ENCODE measurements around the gene SERTM2.

The SERTM2 gene

DNA sequence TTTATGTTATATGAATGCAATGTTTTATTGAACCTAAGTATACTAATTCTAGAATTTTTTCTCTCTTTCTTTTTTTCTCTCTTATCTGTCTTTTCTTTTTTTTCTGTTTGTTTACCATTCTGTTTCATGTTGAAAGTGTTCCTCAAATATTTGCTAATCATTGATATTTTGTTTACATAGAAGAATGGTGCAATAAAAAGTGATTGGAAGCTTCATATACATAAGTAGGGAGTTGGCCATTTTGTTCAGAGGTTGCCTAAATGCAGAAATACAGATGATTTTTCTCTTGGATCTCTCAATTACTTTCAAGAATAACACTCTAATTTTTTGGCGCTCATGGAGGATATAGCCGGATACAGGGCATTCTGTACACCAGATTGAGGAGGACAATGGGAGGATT, 5.7 kb upstream of the SERTM2 start (continued):
- no peak for TF ChIP-seq GLIS2 (tag by site-specific recombination; IDR thresholded peaks at IDR 0.05)
- TF ChIP-seq GLIS1 (tag by site-specific recombination; IDR thresholded peaks at IDR 0.05), result no peak

DNA sequence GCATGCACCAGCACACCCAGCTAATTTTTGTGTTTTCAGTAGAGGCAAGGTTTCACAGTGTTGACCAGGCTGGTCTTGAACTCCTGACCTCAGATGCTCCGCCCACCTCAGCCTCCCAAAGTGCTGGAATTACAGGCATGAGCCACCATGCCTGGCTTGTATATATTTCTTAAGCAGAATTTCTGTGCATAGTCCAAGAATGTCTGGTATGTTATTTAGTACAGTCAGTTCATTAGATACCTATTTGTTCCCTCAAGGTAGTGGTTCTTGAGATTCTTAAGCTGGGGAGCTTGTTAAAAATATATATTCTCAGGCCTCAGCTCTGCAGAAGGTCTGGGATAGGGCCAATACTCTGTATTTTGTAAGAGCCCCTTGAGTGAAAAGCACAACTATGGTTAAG, 4.6 kb upstream of the SERTM2 start:
- CTCF ChIA-PET, result no interaction called here
- H3K9me3 ChIP-seq (ENCODE audit: control insufficient read depth, insufficient read depth, low read depth, low read length), result no peaks in the 10 kb centered on the region
- TF ChIP-seq ZNF184 (tag by site-specific recombination; IDR thresholded peaks at IDR 0.05), result no peak
- TF ChIP-seq ZNF785 (tag by site-specific recombination; IDR thresholded peaks at IDR 0.05), result no peak
- TF ChIP-seq ZNF202 (tag by site-specific recombination; IDR thresholded peaks at IDR 0.05; ENCODE audit: borderline replicate concordance), result no peak
- TF ChIP-seq ZNF354C (tag by site-specific recombination; IDR thresholded peaks at IDR 0.05; ENCODE audit: borderline replicate concordance, low read depth), result no peak
- no peak for TF ChIP-seq SCRT2 (tag by site-specific recombination; IDR thresholded peaks at IDR 0.05)
- TF ChIP-seq HOXC10 (CRISPR knock-in tag; IDR thresholded peaks at IDR 0.05), result no peak
- no peak for TF ChIP-seq ZNF548 (tag by site-specific recombination; IDR thresholded peaks at IDR 0.05)
- TF ChIP-seq ZNF324 (tag by site-specific recombination; IDR thresholded peaks at IDR 0.05), result no peak
- TF ChIP-seq, protein P1, sequence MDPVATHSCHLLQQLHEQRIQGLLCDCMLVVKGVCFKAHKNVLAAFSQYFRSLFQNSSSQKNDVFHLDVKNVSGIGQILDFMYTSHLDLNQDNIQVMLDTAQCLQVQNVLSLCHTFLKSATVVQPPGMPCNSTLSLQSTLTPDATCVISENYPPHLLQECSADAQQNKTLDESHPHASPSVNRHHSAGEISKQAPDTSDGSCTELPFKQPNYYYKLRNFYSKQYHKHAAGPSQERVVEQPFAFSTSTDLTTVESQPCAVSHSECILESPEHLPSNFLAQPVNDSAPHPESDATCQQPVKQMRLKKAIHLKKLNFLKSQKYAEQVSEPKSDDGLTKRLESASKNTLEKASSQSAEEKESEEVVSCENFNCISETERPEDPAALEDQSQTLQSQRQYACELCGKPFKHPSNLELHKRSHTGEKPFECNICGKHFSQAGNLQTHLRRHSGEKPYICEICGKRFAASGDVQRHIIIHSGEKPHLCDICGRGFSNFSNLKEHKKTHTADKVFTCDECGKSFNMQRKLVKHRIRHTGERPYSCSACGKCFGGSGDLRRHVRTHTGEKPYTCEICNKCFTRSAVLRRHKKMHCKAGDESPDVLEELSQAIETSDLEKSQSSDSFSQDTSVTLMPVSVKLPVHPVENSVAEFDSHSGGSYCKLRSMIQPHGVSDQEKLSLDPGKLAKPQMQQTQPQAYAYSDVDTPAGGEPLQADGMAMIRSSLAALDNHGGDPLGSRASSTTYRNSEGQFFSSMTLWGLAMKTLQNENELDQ (tag by site-specific recombination; IDR thresholded peaks at IDR 0.05; ENCODE audit: low read depth), result no peak
- no peak for TF ChIP-seq ZNF211 (tag by site-specific recombination; IDR thresholded peaks at IDR 0.05; ENCODE audit: low read depth)
- TF ChIP-seq, protein P2, sequence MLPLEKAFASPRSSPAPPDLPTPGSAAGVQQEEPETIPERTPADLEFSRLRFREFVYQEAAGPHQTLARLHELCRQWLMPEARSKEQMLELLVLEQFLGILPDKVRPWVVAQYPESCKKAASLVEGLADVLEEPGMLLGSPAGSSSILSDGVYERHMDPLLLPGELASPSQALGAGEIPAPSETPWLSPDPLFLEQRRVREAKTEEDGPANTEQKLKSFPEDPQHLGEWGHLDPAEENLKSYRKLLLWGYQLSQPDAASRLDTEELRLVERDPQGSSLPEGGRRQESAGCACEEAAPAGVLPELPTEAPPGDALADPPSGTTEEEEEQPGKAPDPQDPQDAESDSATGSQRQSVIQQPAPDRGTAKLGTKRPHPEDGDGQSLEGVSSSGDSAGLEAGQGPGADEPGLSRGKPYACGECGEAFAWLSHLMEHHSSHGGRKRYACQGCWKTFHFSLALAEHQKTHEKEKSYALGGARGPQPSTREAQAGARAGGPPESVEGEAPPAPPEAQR (tag by site-specific recombination; IDR thresholded peaks at IDR 0.05), result no peak
- H3K27ac ChIP-seq (ENCODE audit: extremely low read depth, low read depth, low read length), result no peak overlapping the region
- H3K4me3 ChIP-seq (ENCODE audit: low read depth, low read length), result no peak overlapping the region
- H3K4me1 ChIP-seq (ENCODE audit: control insufficient read depth, insufficient read depth, low read length), result no peaks in the 10 kb centered on the region
- no peaks in the 10 kb centered on the region for H3K36me3 ChIP-seq (ENCODE audit: control insufficient read depth in 2 of 2, insufficient read depth in 1 of 2, low read length in 2 of 2)
- POLR2A ChIA-PET, result no interaction called here

DNA sequence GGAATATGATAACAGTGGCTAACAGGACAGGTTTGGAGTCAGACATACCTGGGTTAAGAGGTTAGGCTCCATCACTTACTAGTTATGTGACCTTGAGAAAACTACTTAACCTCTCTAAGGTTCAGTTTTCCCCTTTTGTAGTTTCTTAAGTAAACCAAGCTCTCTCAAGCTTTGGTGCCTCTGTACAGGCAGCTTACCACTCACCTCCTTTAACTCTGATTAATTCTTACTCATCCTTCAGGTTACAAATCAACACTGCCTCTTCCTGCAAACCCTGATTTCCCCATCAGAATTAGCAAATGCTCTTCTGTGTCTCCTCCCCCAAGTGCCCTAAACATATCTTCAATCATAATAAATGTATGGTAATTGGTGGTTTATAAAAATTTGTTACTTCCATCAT, 3.5 kb upstream of the SERTM2 start:
- POLR2A ChIA-PET, result no interaction called here
- Histone ChIP-seq H3K27ac (ENCODE audit: extremely low read depth, low read depth, low read length) (no peak overlapping the region), H3K9me3 (ENCODE audit: control insufficient read depth, insufficient read depth, low read depth, low read length) (no peaks in the 10 kb centered on the region), H3K36me3 (ENCODE audit: control insufficient read depth in 2 of 2, insufficient read depth in 1 of 2, low read length in 2 of 2) (no peaks in the 10 kb centered on the region), H3K4me1 (ENCODE audit: control insufficient read depth, insufficient read depth, low read length) (no peaks in the 10 kb centered on the region), H3K4me3 (ENCODE audit: low read depth, low read length) (no peak overlapping the region)
- CTCF ChIA-PET, result interaction anchor here (0.6 kb wide), 1 partner anchor 54 kb away, joined by 3 read pairs; no protein-coding TSS in a partner anchor
- TF ChIP-seq ZSCAN16 (tag by site-specific recombination; IDR thresholded peaks at IDR 0.05) (no peak), KLF1 (tag by site-specific recombination; IDR thresholded peaks at IDR 0.05) (no peak), ZNF791 (tag by site-specific recombination; IDR thresholded peaks at IDR 0.05) (no peak), ZNF555 (tag by site-specific recombination; conservative IDR thresholded peaks at IDR 0.05) (no peak), ZSCAN30 (tag by site-specific recombination; IDR thresholded peaks at IDR 0.05) (no peak), HOXC10 (CRISPR knock-in tag; IDR thresholded peaks at IDR 0.05) (no peak), ZBTB20 (tag by site-specific recombination; IDR thresholded peaks at IDR 0.05) (no peak), ZNF221 (tag by site-specific recombination; IDR thresholded peaks at IDR 0.05; ENCODE audit: borderline replicate concordance) (no peak), ZNF561 (tag by site-specific recombination; IDR thresholded peaks at IDR 0.05; ENCODE audit: borderline replicate concordance) (no peak), ZEB2 (tag by site-specific recombination; IDR thresholded peaks at IDR 0.05) (no peak), ZNF112 (tag by site-specific recombination; IDR thresholded peaks at IDR 0.05) (no peak), ZNF521 (tag by site-specific recombination; IDR thresholded peaks at IDR 0.05) (no peak), ZNF114 (tag by site-specific recombination; IDR thresholded peaks at IDR 0.05) (no peak)
- TF ChIP-seq, protein P3, sequence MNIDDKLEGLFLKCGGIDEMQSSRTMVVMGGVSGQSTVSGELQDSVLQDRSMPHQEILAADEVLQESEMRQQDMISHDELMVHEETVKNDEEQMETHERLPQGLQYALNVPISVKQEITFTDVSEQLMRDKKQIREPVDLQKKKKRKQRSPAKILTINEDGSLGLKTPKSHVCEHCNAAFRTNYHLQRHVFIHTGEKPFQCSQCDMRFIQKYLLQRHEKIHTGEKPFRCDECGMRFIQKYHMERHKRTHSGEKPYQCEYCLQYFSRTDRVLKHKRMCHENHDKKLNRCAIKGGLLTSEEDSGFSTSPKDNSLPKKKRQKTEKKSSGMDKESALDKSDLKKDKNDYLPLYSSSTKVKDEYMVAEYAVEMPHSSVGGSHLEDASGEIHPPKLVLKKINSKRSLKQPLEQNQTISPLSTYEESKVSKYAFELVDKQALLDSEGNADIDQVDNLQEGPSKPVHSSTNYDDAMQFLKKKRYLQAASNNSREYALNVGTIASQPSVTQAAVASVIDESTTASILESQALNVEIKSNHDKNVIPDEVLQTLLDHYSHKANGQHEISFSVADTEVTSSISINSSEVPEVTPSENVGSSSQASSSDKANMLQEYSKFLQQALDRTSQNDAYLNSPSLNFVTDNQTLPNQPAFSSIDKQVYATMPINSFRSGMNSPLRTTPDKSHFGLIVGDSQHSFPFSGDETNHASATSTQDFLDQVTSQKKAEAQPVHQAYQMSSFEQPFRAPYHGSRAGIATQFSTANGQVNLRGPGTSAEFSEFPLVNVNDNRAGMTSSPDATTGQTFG (tag by site-specific recombination; IDR thresholded peaks at IDR 0.05; ENCODE audit: borderline replicate concordance), result no peak
- TF ChIP-seq, protein P4, sequence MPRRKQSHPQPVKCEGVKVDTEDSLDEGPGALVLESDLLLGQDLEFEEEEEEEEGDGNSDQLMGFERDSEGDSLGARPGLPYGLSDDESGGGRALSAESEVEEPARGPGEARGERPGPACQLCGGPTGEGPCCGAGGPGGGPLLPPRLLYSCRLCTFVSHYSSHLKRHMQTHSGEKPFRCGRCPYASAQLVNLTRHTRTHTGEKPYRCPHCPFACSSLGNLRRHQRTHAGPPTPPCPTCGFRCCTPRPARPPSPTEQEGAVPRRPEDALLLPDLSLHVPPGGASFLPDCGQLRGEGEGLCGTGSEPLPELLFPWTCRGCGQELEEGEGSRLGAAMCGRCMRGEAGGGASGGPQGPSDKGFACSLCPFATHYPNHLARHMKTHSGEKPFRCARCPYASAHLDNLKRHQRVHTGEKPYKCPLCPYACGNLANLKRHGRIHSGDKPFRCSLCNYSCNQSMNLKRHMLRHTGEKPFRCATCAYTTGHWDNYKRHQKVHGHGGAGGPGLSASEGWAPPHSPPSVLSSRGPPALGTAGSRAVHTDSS (tag by site-specific recombination; IDR thresholded peaks at IDR 0.05), result no peak
- TF ChIP-seq, protein P5, sequence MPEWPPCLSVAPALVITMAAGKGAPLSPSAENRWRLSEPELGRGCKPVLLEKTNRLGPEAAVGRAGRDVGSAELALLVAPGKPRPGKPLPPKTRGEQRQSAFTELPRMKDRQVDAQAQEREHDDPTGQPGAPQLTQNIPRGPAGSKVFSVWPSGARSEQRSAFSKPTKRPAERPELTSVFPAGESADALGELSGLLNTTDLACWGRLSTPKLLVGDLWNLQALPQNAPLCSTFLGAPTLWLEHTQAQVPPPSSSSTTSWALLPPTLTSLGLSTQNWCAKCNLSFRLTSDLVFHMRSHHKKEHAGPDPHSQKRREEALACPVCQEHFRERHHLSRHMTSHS (tag by site-specific recombination; IDR thresholded peaks at IDR 0.05), result no peak

All from HEK293 (cell line).